Measurements from ENCODE around the gene GPC5.
"Not testable (repeated sequence)": the region's sequence is repeated elsewhere in the genome, so short reads cannot be mapped to it uniquely, and the experiment has no call there.

Gene GPC5

GRCh38 chr13:92260363-92260762 lies 861.9 kb downstream of the GPC5 start:
- DNase-seq (ENCODE audit: low read depth), result no peak
- no peak overlapping the region for H3K4me3 ChIP-seq (ENCODE audit: control insufficient read depth, low read depth, low read length)
- TF ChIP-seq CTCF (conservative IDR thresholded peaks at IDR 0.05; ENCODE audit: control insufficient read depth, insufficient read depth, low read depth, low read length), result no peak

- no peak for DNase-seq (ENCODE audit: low read depth)
- no peak for TF ChIP-seq CTCF (conservative IDR thresholded peaks at IDR 0.05; ENCODE audit: control insufficient read depth, insufficient read depth, low read depth, low read length)
- H3K4me3 ChIP-seq (ENCODE audit: control insufficient read depth, low read depth, low read length), result no peak overlapping the region
Observed at GRCh38 chr13:92262100-92262788, 863.8 kb downstream of the GPC5 start.

- DNase-seq (ENCODE audit: low read depth), result peak; percentile 2
Observed at GRCh38 chr13:92265408-92265807, 867.0 kb downstream of the GPC5 start.

GRCh38 chr13:92270990-92271389 lies 872.6 kb downstream of the GPC5 start:
- H3K4me3 ChIP-seq (ENCODE audit: control insufficient read depth, low read depth, low read length), result no peak overlapping the region
- no peak for DNase-seq (ENCODE audit: low read depth)
- no peak for TF ChIP-seq CTCF (conservative IDR thresholded peaks at IDR 0.05; ENCODE audit: control insufficient read depth, insufficient read depth, low read depth, low read length)

More at GRCh38 chr13:92265408-92265807, 867.0 kb downstream of the GPC5 start:
- no peak for TF ChIP-seq CTCF (conservative IDR thresholded peaks at IDR 0.05; ENCODE audit: control insufficient read depth, insufficient read depth, low read depth, low read length)
- H3K4me3 ChIP-seq (ENCODE audit: control insufficient read depth, low read depth, low read length), result no peak overlapping the region

- no peak for TF ChIP-seq CTCF (conservative IDR thresholded peaks at IDR 0.05; ENCODE audit: control insufficient read depth, insufficient read depth, low read depth, low read length)
- no peak overlapping the region for H3K4me3 ChIP-seq (ENCODE audit: control insufficient read depth, low read depth, low read length)
- DNase-seq (ENCODE audit: low read depth), result no peak
Observed at GRCh38 chr13:92272177-92272576, 873.8 kb downstream of the GPC5 start.

- not testable (repeated sequence) for DNase-seq (ENCODE audit: low read depth); H3K4me3 ChIP-seq (ENCODE audit: control insufficient read depth, low read depth, low read length)
Observed at GRCh38 chr13:92280986-92281385, 882.6 kb downstream of the GPC5 start.

- H3K4me3 ChIP-seq (ENCODE audit: control insufficient read depth, low read depth, low read length); DNase-seq (ENCODE audit: low read depth): not testable (repeated sequence)
Observed at GRCh38 chr13:92290718-92291307, 892.4 kb downstream of the GPC5 start.

- H3K4me3 ChIP-seq (ENCODE audit: control insufficient read depth, low read depth, low read length), result not testable (repeated sequence)
Observed at GRCh38 chr13:92294533-92294932, 896.1 kb downstream of the GPC5 start.

GRCh38 chr13:92296154-92296671 lies 897.8 kb downstream of the GPC5 start:
- not testable (repeated sequence) for H3K4me3 ChIP-seq (ENCODE audit: control insufficient read depth, low read depth, low read length); DNase-seq (ENCODE audit: low read depth)

More at GRCh38 chr13:92294533-92294932, 896.1 kb downstream of the GPC5 start:
- not testable (repeated sequence) for DNase-seq (ENCODE audit: low read depth)
